ENCODE results near the gene QPRT. TPM values are rescaled to one million over a fixed set of nuclear protein-coding genes. Genes with fewer than 3 reads are reported as not detected.

Gene QPRT
- total RNA-seq, 1 donor from 2014 or later, result 34.7 TPM

DNA sequence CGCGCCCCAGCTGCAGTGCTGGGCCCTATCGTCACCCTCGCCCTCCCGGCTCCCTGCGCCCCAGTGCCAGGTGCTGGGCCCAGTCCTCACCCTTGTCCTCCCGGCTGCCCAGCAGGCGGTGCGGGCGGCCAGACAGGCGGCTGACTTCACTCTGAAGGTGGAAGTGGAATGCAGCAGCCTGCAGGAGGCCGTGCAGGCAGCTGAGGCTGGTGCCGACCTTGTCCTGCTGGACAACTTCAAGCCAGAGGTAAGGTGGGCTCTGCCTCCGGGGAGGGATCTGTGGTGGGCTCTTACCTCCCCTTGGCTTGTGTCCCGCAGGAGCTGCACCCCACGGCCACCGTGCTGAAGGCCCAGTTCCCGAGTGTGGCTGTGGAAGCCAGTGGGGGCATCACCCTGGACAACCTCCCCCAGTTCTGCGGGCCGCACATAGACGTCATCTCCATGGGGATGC lies 17.9 kb downstream of the QPRT start:
- peaks cover 1% of the 10 kb centered on the region for H3K9me3 Mint-ChIP-seq (ENCODE audit: unreplicated experiment)
- H3K27me3 Mint-ChIP-seq (ENCODE audit: unreplicated experiment), result peaks cover 2% of the 10 kb centered on the region
- no peak overlapping the region for H3K27ac Mint-ChIP-seq (ENCODE audit: unreplicated experiment)
- no peak overlapping the region for H3K4me3 Mint-ChIP-seq (ENCODE audit: unreplicated experiment)
- H3K4me1 Mint-ChIP-seq (ENCODE audit: low read depth, unreplicated experiment), result no peaks in the 10 kb centered on the region
- H3K36me3 Mint-ChIP-seq (ENCODE audit: unreplicated experiment), result no peaks in the 10 kb centered on the region
- DNase-seq, result no peak
- TF ChIP-seq, protein P1, sequence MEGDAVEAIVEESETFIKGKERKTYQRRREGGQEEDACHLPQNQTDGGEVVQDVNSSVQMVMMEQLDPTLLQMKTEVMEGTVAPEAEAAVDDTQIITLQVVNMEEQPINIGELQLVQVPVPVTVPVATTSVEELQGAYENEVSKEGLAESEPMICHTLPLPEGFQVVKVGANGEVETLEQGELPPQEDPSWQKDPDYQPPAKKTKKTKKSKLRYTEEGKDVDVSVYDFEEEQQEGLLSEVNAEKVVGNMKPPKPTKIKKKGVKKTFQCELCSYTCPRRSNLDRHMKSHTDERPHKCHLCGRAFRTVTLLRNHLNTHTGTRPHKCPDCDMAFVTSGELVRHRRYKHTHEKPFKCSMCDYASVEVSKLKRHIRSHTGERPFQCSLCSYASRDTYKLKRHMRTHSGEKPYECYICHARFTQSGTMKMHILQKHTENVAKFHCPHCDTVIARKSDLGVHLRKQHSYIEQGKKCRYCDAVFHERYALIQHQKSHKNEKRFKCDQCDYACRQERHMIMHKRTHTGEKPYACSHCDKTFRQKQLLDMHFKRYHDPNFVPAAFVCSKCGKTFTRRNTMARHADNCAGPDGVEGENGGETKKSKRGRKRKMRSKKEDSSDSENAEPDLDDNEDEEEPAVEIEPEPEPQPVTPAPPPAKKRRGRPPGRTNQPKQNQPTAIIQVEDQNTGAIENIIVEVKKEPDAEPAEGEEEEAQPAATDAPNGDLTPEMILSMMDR (IDR thresholded peaks at IDR 0.05; ENCODE audit: partially characterized antibody, unreplicated experiment), result no peak

DNA sequence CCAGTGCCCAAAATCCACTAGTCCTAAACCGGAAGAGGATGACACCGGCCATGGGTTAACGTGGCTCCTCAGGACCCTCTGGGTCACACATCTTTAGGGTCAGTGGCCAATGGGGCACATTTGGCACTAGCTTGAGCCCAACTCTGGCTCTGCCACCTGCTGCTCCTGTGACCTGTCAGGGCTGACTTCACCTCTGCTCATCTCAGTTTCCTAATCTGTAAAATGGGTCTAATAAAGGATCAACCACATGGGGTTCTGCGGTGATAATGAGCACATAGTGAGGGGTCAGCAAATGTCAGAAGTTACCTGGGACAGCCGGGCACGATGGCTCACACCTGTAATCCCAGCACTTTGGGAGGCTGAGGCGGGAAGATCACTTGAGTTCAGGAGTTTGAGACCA lies 18.4 kb downstream of the QPRT start:
- no peak overlapping the region for H3K27ac Mint-ChIP-seq (ENCODE audit: unreplicated experiment)

DNA sequence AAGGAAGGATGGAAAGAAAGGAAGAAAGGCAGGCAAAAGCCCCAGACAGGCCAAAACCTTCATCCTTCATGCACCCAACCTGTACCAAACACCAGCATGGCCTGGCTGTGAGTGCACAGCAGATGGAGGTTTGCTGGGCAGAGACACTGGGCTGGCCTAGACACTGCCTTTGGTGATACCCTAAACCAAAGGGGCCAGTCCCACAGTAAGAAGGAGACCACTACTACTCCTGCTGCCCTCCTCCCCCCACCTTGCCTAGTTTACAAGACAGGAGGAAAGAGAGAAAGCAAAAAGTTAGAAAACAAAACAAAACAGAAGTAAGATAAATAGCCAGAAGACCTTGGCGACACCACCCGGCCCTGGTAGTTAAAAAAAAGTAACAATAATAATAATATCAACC lies 19.1 kb downstream of the QPRT start:
- Mint-ChIP-seq H3K4me1 (ENCODE audit: low read depth, unreplicated experiment) (no peaks in the 10 kb centered on the region), H3K36me3 (ENCODE audit: unreplicated experiment) (no peaks in the 10 kb centered on the region), H3K27ac (ENCODE audit: unreplicated experiment) (no peak overlapping the region), H3K27me3 (ENCODE audit: unreplicated experiment) (peaks cover 2% of the 10 kb centered on the region), H3K4me3 (ENCODE audit: unreplicated experiment) (no peak overlapping the region), H3K9me3 (ENCODE audit: unreplicated experiment) (peaks cover 1% of the 10 kb centered on the region)
- TF ChIP-seq, protein P1 (IDR thresholded peaks at IDR 0.05; ENCODE audit: partially characterized antibody, unreplicated experiment), result no peak
- DNase-seq, result no peak

More for the DNA sequence above, 18.4 kb downstream of the QPRT start:
- DNase-seq, result no peak
- TF ChIP-seq, protein P1 (IDR thresholded peaks at IDR 0.05; ENCODE audit: partially characterized antibody, unreplicated experiment), result no peak
- peaks cover 1% of the 10 kb centered on the region for H3K9me3 Mint-ChIP-seq (ENCODE audit: unreplicated experiment)
- peaks cover 2% of the 10 kb centered on the region for H3K27me3 Mint-ChIP-seq (ENCODE audit: unreplicated experiment)
- no peaks in the 10 kb centered on the region for H3K36me3 Mint-ChIP-seq (ENCODE audit: unreplicated experiment)
- no peak overlapping the region for H3K4me3 Mint-ChIP-seq (ENCODE audit: unreplicated experiment)
- no peaks in the 10 kb centered on the region for H3K4me1 Mint-ChIP-seq (ENCODE audit: low read depth, unreplicated experiment)

DNA sequence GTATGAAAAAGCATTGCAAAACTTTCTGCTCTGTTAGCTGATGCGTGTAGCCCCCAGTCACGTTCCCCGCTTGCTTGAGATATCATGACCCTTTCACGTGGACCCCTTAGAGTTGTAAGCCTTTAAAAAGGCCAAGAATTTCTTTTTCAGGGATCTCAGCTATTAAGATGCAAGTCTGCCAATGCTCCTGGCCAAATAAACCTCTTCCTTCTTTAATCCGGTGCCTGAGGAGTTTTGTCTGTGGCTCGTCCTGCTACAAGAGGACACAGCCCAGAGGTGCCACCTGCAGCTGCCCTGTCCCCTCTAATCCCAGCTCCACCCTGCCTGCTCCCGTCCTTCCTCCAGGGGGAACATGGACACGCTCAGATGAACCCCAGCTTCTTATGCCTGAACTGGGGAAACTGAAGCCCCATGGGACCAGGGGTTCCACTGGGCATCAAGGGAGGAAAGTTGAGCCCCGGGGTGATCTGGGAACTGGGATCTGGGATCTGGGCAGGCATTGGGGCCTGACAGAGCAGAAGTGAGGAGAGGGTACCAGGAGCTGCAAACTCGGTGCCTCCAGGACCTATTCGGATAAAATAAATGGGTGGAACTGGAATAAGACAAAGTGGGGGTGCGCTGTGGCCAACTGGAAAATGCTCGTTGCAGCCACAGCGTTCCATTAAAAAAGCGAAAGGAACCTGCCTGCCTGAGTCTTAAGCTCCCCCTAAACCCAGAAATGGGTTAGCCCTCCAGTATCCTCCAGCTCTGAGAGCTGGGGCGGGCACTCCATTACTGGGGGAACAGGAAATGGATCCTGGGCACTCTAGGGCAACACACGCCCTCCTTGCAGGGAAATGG lies 19.7 kb downstream of the QPRT start:
- Mint-ChIP-seq H3K4me3 (ENCODE audit: unreplicated experiment) (no peak overlapping the region), H3K27me3 (ENCODE audit: unreplicated experiment) (peaks cover 2% of the 10 kb centered on the region), H3K4me1 (ENCODE audit: low read depth, unreplicated experiment) (no peaks in the 10 kb centered on the region), H3K36me3 (ENCODE audit: unreplicated experiment) (no peaks in the 10 kb centered on the region), H3K27ac (ENCODE audit: unreplicated experiment) (peak overlapping the region; percentile 20), H3K9me3 (ENCODE audit: unreplicated experiment) (peaks cover 1% of the 10 kb centered on the region)
- DNase-seq, result no peak
- TF ChIP-seq, protein P1 (IDR thresholded peaks at IDR 0.05; ENCODE audit: partially characterized antibody, unreplicated experiment), result no peak
